Measurements from ENCODE around the gene GRHL3. TPM values are rescaled to one million over a fixed set of nuclear protein-coding genes. Genes with fewer than 3 reads are reported as not detected.

Gene GRHL3
- total RNA-seq, 2 donors from 2014 or later: 8.1 to 8.4 TPM

DNA sequence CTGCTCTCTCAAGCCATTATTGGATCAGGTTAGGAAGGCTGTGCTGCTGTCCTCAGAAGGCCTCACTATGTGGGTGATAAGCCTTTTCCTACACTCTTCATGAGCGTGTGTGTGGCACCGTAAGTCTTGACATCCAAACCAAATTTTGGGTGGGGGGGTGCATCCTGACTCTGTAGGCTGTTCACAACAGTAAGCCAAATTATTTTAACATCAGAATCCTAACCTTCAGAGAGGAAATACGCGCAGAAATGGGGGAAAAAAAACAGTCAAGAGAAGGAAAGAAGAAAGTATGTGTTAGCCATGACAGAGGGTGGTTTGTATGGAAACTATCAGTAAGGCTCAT is 73.4 kb downstream of the GRHL3 start:
- Histone ChIP-seq H3K4me1 (replicated peaks) (peaks cover 7% of the 10 kb centered on the region), H3K27ac (peak overlapping the region; percentile 83 to 84), H3K27me3 (replicated peaks; ENCODE audit: insufficient read depth) (no peaks in the 10 kb centered on the region), H3K4me3 (no peak overlapping the region), H3K9me3 (no peaks in the 10 kb centered on the region), H3K36me3 (no peaks in the 10 kb centered on the region)
- DNase-seq (ENCODE audit: low spot score): no peak
- intact Hi-C loops (cut with DNase I): loop anchor here (1.0 kb wide), 1 partner anchor 190 kb away; no protein-coding TSS in a partner anchor
- TF ChIP-seq POLR2AphosphoS5 (IDR thresholded peaks at IDR 0.05): no peak
- TF ChIP-seq, protein P1, sequence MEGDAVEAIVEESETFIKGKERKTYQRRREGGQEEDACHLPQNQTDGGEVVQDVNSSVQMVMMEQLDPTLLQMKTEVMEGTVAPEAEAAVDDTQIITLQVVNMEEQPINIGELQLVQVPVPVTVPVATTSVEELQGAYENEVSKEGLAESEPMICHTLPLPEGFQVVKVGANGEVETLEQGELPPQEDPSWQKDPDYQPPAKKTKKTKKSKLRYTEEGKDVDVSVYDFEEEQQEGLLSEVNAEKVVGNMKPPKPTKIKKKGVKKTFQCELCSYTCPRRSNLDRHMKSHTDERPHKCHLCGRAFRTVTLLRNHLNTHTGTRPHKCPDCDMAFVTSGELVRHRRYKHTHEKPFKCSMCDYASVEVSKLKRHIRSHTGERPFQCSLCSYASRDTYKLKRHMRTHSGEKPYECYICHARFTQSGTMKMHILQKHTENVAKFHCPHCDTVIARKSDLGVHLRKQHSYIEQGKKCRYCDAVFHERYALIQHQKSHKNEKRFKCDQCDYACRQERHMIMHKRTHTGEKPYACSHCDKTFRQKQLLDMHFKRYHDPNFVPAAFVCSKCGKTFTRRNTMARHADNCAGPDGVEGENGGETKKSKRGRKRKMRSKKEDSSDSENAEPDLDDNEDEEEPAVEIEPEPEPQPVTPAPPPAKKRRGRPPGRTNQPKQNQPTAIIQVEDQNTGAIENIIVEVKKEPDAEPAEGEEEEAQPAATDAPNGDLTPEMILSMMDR (IDR thresholded peaks at IDR 0.05): peak in 1 of 4 experiments; percentile 1
- TF ChIP-seq POLR2A (IDR thresholded peaks at IDR 0.05): no peak
- WGBS: 87% methylated on average over 4 of the region's 4 CpGs

DNA sequence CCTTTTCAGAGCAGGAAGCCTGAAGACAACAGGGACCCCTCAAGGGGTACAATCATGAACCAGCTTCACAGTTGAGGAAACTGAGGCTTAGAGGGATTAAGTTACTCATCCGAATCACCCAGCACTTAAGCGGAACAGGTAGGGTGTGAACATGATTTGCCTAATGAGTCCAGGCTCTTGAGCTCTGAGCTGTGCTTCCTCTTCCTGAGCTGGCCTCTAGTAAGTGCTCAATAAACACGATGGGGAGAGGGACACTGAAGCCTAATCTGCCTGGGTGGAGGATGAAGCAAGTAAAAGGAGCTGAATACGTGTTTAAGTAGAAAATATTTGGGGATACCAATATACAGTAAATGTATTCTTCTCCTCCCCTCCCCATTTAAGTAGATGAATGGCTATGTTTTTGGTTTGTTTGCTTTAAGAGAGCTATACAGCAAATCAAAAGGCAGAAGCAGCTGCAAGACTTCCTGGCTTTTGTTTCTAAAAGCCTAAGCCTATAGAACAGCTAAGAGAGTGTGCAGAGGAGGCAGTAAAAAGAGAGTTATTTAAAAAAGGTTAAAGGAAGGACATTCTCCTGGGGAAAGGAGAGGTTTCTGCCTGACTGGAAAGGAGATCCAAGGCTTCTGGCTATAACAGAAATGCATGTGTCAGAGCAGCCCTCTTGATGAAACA is 74.0 kb downstream of the GRHL3 start:
- Histone ChIP-seq H3K4me3 (no peak overlapping the region), H3K4me1 (replicated peaks) (peaks cover 7% of the 10 kb centered on the region), H3K36me3 (no peaks in the 10 kb centered on the region), H3K27me3 (replicated peaks; ENCODE audit: insufficient read depth) (no peaks in the 10 kb centered on the region), H3K27ac (peak overlapping the region; percentile 12 to 83), H3K9me3 (no peaks in the 10 kb centered on the region)
- TF ChIP-seq, protein P1 (IDR thresholded peaks at IDR 0.05): no peak
- TF ChIP-seq POLR2AphosphoS5 (IDR thresholded peaks at IDR 0.05) (no peak), POLR2A (IDR thresholded peaks at IDR 0.05) (no peak)
- intact Hi-C loops (cut with DNase I): loop anchor here (1.0 kb wide), 1 partner anchor 191 kb away; no protein-coding TSS in a partner anchor
- 68% methylated on average over 4 of the region's 4 CpGs for WGBS
- DNase-seq (ENCODE audit: low spot score): no peak

DNA sequence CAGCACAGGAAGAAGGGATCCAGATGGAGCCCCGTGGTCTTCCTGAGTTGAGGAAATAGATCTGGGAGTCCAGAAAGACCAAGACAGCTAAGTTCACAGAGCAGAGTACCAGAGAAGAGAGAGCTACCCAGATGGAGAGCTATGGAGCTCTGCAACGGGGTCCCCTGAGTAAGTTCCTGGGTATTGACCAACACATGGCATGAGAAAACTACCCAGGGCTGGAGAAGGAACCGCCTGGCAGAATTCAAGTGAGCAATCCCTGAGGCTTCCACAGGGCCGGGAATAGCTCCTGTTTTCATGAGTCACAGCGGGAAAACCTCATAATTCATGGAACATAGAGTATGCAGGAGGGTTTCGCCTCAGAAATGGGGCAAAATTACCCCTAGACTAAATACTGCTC is 74.7 kb downstream of the GRHL3 start:
- Histone ChIP-seq H3K9me3 (no peaks in the 10 kb centered on the region), H3K27me3 (replicated peaks; ENCODE audit: insufficient read depth) (no peaks in the 10 kb centered on the region), H3K4me3 (no peak overlapping the region), H3K27ac (peak overlapping the region in 1 of 2 donors; percentile 83), H3K4me1 (replicated peaks) (peaks cover 7% of the 10 kb centered on the region), H3K36me3 (no peaks in the 10 kb centered on the region)
- intact Hi-C loops (cut with DNase I): no loop called here
- DNase-seq (ENCODE audit: low spot score): no peak
- WGBS: 66% methylated on average over 6 of the region's 6 CpGs
- no peak for TF ChIP-seq POLR2A (IDR thresholded peaks at IDR 0.05)
- TF ChIP-seq, protein P1 (IDR thresholded peaks at IDR 0.05): no peak
- TF ChIP-seq POLR2AphosphoS5 (IDR thresholded peaks at IDR 0.05): no peak

DNA sequence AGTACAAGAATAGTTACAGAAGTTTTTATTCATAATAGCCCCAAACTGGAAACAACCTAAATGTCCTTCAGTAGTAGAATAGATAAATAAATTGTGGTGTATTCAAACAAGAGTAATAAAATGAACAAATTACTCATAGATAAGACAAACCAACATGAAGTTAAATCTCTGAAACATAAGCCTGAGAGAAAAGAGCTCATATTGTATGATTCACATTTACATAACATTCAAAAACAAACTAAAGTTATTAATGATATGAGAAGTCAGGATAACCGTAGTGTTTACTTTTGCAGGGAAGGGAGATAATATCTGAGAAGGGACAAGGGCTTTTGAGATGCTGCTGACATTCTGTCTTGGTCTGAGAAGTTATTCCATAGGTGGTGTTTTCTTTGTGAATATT is 80.9 kb downstream of the GRHL3 start:
- intact Hi-C loops (cut with DNase I): no loop called here
- TF ChIP-seq, protein P1 (IDR thresholded peaks at IDR 0.05): no peak
- no peak for TF ChIP-seq POLR2AphosphoS5 (IDR thresholded peaks at IDR 0.05)
- no peak for TF ChIP-seq POLR2A (IDR thresholded peaks at IDR 0.05)
- DNase-seq (ENCODE audit: low spot score): no peak
- WGBS: 34% methylated on average over 1 of the region's 1 CpG
- Histone ChIP-seq H3K4me3 (no peak overlapping the region), H3K27ac (no peak overlapping the region), H3K27me3 (replicated peaks; ENCODE audit: insufficient read depth) (no peaks in the 10 kb centered on the region), H3K4me1 (replicated peaks) (no peaks in the 10 kb centered on the region), H3K36me3 (no peaks in the 10 kb centered on the region), H3K9me3 (no peaks in the 10 kb centered on the region)

DNA sequence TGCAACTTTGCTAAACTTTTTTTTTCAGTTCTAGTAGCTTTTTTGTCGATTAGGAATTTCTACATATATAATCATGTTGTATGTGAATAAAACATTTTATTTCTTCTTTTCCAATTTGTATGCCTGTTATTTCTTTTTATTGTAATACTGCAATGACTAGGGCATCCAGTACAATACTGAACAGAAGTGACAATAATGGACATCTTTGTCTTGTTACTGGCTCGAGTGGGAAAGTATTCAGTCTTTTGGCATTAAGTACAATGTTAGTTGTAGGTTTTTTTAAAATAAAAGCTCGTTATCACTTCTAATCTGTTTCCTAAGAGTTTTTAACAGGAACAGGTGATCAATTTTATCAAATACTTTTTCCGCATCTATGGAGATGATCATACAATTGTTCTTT is 84.6 kb downstream of the GRHL3 start:
- 82% methylated on average over 4 of the region's 4 CpGs for WGBS
- DNase-seq (ENCODE audit: low spot score): no peak
- TF ChIP-seq, protein P1 (IDR thresholded peaks at IDR 0.05): no peak
- TF ChIP-seq POLR2A (IDR thresholded peaks at IDR 0.05) (no peak), POLR2AphosphoS5 (IDR thresholded peaks at IDR 0.05) (no peak)
- Histone ChIP-seq H3K4me1 (replicated peaks) (no peaks in the 10 kb centered on the region), H3K9me3 (no peaks in the 10 kb centered on the region), H3K27ac (no peak overlapping the region), H3K36me3 (no peaks in the 10 kb centered on the region), H3K4me3 (no peak overlapping the region), H3K27me3 (replicated peaks; ENCODE audit: insufficient read depth) (no peaks in the 10 kb centered on the region)
- intact Hi-C loops (cut with DNase I): no loop called here

Measured in prostate gland (tissue), 2 donors.